GM21619 (cell line): ENCODE measurements around the gene DPH3.

Experiments
- ATAC-seq: cut with Tn5 transposase; IDR thresholded peaks from one replicate; pipeline ENCODE4 v1.9.1; 2021; ENCODE audit not compliant: unreplicated experiment

Gene DPH3

DNA sequence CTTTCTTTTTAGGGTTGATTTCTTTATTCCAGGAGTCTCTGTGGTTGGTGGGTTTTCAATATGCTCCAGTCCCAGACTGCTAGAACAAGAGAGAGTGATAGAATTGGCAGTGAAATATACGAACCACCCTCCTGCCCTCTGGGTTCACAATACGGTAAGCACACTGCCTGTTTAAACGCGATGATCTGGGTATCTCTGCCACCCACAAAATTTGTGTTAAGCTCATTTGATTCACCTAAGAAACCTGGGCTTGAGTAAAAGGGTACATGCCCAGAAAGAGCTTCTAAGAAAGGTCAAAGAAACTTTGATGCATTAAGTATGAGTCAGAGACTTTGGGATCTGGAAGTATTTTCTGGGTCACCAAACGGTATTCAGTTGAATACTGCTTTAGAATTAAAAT, 30.1 kb upstream of the DPH3 start:
- ATAC-seq, result no peak

DNA sequence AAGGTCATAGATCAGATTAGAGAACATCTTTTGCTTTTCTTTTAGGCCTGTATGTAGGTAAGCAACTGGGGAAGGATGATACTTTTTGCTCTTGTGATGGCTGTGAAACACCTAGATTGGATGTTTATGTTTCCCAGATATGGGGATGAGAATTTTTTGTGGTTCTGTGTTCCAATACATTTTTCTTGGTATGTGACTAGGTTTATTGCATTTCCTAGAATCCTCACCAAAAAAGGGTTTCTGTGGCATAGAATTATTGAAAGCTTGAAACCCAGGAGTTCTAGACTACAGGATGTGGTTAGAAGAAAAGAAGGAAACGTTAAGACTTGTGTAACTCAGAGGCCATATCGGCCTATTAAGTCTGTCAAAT, 26.1 kb upstream of the DPH3 start:
- ATAC-seq, result no peak

DNA sequence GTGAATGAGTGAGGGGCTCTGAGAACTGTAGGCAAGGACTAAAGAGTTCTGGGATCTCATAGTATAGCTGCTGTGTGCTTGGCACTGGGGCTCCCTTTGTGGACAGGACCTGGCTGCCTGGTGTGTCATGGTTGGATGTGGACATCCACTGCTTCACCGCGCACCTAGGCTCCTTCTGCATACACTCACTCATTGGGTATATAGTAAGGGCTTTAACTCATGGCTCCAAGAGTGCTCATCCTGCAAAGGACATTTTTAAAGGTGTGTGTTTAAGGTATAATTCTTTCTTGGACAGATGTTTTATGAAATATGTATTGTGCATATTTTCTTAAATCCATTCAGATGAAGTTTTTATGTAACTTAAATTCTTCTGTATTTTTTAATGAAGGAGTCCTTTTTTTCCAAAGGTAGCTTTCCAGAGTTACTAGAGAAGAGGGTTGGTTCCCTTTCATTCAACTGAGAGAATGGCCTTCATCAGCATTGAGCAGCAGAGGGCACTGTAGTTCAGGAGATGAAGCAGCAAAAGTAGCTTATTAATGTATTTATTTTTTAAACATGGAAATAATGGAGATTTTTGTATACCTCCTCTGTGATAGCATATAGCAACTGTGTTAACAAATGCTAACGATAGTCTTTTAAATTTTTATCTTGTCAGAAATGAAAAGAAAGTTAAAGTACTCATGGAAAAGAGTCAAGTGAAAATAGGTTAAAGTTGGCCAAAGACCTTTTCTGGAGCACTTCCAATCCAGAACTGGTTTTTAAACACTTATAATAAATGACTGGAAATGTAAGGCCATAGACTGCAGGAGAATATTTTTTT, 25.5 kb upstream of the DPH3 start:
- no peak for ATAC-seq

DNA sequence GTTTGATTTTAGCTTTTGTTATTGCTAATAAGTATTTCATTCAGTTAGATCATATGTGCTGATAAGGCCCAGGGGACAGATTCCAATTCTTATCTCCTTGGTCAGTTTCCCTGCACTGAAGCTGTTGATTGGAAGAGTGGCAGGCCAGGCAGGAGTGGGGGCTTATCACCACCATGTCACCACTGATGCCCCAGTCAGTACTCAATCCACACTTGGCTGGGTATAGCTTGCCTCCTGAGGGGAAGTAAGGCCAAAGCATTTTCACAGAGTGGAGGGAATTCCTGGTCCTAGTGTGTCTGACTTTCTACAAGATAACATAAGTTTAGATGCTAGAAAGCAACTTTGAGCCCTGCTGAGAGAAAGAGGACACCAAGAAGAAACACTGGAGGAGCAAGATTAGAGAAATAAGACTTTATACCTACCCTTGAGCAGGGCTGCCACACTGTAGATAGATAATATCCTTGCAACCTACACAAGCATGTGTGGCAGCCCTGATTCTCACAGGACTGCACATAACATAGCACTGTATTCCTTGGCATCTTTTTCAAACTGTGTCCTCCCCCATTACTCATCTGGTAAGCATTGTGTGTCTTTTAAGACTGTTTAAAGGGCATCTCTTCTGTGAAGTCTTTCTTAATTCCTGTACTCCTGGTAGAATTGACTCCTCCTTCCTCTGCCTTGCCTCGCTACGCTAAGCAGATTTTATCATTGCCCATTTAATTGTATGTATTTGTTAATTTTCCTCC, 24.6 kb upstream of the DPH3 start:
- ATAC-seq, result no peak

DNA sequence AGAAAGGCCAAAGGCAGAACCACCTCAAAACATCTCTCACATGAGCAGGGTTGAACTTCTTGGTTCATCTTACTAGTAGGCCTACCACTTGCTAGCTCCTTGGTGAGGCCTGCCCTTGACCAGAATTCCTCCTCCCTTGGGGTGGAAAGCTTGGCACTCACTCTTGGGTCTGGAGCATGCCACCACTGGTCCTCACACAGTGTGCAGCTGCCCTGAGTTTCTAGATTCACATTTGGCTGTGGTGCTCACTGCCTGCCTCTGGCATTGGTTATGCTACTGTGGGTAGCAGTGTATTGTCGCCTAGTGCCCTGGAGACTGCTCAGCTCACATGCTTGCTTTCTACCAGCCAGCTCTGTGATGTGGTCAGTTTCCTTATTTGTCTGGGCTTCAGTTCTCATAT, 23.9 kb upstream of the DPH3 start:
- no peak for ATAC-seq

DNA sequence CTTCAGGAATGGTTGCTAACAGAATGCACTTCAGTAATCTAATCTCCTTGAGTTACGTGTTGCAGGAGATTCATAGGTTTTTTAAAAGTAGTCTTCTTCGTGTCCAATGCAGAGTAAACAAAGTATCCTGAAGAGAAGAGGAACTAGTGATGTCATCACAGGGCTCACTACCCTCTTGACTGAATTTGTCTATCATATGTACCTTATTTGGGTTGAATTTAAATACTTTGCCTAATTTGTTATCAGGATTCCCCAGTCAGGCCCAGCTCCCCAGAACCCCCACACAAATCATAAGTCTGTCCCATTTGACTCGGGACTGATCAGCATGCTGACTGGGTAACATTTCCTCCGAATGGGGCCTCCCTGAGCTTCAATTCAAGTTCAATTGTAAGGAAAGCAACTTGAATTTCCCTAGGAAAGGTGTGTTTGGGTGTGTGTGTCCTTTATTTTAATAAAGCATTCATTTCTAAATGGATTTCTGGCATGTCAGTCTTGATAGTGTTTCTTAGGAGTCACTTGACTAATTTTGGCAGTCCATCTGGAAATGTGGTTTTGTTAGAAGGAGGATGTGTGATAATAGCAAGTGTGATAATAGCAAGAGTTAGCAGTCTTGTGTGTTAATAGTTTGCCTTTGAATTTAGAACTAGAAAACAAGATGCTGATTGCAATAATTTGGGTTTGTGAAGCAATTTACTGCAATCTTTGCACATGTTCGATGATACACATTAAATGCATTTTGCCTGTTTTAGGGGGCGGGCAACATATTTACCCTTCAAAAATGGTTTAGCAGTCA, 22.2 kb upstream of the DPH3 start:
- no peak for ATAC-seq

DNA sequence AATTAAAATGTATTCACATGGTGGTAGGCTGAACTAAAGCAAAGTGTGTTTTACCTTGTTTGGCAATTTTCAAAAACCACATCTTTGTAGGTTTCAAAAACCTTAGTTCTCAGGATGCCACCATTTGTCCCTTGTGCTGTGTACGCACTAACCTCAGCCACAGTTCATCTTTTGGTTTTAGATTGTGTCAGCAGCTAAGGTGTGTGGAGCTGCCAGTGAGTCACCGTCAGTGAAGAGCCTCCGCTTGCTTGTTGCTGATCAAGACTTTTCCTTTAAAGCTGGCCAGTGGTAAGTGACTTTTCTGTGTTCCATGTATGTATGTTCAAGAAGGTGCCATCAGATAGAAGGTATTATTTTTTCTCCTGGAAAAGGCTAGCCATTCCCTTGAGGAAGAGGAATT, 21.4 kb upstream of the DPH3 start:
- ATAC-seq, result peak; percentile 60

DNA sequence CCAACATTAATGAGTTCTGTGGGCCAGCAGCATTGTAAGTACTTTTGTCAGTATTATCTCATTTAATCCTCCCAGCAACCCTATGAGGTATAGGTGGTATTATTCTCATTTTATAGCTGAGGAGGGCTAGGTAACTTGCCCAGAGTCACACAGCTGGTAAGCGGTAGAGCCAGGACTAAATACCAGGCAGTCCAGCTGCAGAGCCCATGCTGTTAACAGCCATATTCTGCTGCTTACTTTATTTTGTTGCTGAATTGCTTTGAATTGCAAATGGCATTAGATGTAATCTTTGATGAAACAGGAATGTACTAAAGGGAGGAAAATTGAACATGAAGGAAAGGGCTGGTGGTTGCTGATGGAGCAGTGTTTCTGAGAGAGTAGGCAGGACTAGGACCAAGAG, 19.9 kb upstream of the DPH3 start:
- ATAC-seq, result no peak

DNA sequence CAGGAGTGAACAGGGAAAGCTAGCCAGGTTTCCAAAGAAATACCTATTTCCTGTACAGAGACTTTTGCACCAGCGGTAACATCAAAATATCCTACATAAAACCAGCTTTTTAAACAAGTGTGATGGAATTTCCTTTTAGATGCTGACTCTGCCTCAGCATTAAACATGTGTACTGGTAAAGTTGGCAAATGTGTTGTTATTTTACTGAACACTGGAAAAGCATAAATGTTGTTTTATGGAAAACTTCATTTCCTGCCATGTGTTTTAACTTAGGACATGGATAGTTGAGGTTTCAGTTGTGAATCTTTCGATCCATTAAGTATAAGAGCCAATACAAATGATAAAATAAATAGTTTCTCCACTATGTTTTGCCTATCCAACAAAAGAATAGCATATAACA, 15.9 kb upstream of the DPH3 start:
- ATAC-seq, result no peak

DNA sequence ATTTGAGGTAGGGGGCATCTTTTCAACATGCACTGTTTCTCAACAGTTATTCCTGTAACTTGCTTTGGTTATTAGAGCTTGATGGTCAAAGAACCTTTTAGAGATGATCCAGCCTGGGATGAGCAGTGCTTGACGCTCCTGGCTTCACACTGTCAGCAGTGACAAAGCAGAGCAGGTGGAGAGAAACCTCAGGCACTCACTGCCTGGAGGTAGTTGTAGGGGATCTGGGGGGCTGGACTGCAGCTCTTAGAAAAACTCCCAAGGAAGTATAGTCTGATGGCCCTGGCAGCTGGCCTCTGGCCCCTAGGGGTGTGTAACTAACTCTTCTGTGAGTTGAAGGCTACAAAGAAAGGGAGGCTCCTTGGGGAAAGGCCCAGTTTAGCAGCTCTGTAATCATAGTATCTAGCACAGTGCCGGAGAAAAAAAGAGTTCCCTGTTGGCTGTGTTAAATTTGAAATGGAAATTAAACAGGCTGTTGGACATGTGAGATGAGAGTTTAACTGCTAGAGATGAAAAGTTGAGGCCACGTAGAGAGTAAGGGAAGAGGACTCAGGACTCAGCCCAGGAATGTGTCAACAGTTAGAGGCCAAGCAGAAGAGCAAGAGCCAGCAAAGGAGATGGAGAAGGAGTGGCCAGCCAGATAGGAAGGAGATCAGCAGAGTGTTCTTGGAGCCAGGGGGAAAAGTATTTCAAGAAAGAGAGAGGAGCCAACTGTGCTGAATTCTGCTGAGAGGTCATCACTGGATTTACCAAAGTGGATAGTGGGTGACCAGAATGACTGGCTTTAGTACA, 14.5 kb upstream of the DPH3 start:
- ATAC-seq, result no peak

DNA sequence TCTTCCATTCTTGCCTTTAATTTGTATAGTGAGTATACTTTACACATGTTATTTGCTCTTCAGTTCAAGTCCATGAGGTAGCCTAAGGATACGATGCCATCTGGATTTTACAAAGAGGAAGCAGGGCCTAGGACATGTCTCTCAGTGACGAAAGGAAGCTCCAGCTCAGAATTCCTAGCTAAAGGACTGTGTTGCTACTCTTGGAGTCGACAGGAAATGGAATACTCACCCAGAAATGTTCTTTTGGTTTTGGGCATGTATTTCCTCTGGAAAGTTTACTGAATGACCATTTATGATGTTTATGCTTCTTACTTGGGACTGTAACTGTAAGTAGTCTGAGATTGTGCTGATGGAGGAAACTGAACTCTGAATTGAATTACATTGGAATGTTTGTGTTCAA, 12.7 kb upstream of the DPH3 start:
- ATAC-seq, result no peak

DNA sequence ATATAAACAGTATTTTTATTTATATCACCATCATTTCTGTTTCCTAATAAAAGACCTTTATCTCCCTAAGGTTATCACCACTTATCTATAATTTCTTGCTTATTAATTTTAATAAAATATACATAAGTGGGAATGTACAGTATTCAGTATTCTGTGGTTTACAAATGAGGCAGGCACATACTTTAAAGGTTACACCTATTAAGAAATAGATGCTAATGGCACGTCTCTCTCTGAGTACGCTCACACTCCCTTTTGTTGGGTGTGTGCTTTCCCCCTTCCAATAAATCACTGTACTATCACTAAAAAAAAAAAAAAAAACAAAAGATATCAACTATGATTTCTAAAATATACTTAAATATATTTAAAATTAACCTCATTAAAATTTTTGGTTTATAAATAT, 9.1 kb upstream of the DPH3 start:
- no peak for ATAC-seq

DNA sequence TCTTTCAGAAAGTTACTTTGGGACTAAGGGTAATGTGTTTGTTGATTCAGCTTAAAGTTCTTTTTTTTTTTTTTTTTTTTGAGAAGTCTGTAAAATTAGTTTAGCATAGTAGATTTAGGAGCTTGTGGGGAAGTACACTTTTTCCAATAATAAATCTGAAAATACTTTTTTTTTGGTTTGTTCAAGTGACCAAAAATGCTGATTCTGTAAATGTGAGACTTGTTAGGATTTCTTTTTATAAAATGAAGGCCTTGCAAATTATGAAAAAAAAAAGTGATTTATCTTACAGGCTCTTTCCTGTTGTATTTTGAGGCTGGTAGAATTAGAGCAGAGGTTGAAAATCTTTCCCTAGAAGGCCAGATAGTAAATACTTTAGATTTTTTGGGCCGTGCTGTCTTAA, 7.8 kb upstream of the DPH3 start:
- ATAC-seq, result no peak

DNA sequence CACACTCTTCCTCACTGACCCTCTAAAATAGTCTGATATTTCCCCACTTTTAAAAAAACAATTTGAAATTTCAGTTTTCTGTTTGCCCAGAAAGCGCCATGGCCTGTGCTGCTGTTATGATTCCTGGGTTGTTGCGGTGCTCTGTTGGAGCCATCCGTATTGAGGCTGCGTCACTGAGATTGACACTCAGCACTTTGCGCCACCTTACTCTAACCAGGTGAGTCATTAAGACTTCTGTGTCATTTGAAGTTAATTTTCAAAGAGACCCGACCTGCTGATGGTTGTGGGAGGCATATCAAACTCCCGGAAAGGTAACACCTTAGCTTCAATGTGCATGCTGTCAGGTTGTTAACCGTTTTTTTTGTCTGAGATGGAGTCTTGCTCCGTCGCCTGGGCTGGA, 6.1 kb upstream of the DPH3 start:
- ATAC-seq, result no peak

DNA sequence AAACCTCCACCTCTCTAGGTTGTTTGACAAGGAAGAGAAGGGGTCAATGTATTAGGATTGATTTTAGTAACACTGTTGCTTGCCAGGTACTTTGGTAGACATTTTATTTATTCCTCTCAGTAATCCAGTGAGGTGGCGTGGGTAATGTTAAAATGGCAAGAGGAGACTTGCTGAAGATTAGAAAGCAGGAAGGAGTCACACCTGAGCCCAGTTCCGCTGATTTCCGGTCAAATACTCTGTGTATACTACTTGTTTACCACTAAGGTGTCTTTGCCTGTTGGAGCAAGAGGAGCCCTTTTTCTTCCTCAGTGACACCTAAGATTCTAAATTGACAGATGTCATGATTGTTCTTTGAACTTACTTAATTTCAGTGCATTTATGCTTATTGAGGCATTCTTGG, 2.0 kb upstream of the DPH3 start:
- ATAC-seq, result no peak

DNA sequence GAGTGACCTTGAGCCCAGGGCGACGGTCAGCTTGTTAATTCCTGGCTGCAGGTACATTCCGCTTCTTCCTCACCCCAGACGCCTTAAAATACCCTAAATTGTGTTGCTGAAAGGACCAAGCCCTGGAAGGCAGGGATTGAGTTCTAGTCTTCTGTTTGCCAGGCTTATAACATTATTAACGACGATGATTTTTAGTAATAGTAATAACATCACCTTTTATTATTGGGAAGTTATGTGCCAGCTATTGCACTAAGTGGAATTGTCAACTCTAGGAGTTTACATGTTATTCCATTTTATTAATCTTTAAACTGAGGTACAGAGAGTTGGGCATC, 678 bp upstream of the DPH3 start:
- ATAC-seq, result no peak

DNA sequence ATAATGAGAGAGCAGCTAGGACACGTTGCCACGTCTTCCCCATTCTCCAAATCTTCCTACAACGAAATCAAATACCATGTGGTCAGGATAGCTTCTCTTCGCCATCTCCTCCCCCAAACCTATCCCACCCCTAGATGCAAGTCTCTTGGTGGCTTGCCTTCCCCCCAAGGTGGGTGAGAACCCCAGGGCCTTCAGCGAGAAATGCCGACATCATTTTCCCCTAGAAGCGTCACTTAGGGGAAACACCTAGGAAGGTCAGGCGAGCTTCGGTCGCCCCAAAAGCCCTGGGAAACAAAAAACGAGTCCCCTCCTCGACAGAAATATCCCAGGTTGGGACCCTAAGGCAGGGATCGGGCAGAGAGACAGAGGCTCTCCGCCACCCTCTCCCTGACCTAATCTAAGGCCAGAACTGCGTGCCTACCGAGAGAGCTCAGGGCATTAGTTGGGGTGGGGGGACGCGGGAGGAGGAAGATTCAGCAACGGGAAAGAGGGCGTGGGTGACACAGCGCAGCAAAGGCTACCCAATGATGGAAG, 502 bp downstream of the DPH3 start:
- ATAC-seq, result no peak

DNA sequence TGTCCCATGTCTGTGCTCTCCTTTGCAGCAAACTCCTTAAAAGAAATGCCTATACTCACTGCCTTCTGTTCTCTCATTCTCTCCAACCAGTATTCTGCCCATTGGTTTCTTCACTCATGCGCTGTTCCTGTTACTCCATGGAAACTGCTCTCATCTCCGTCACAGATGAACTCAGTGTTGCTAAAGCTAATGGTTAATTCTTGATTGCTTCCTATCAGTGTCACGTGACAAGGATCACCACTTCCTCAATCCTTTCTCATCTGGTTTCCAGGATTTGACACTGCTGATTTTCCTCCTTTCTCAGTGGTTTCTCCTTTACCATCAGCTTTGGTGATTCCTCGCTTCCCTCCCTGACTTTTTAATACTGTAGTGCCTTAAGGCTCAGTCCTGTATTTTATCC, 2.6 kb downstream of the DPH3 start:
- ATAC-seq, result no peak

DNA sequence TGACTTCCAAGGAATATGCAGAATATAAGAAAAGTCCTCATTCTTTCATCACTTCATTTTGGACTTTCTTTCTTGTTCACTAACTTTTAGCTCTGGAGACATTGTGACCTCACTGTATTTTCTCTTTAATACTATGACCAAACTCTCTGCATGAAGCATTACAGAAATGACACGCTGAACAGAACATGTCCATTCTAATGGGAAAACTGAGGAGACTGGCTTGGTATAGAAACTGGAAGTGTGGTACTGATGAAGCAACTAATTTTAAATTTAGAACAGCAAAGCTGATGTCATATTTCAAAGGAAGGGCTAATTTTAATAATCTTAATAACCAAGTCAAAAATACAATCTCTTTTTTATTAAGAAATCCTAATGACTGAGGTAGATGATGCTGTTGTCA, 4.7 kb downstream of the DPH3 start:
- ATAC-seq, result no peak

DNA sequence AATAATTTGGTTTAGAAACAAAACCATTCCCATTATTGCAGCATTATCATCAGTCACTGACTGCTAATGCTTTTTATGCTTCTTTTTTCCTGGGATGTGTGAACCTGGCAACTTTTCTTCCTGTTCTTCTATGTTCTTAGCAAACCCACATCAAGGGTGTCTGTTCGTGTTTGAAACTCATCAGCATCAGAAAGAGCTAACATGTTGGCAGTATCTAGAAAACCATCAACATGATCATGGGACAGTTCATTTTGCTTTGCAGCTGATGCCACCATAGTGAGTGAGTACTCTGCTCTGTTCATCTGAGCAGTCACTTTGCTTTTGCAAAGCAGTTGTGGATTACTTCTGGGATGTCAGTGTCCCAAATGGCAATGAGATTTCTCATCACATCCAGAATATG, 5.9 kb downstream of the DPH3 start:
- ATAC-seq, result no peak

DNA sequence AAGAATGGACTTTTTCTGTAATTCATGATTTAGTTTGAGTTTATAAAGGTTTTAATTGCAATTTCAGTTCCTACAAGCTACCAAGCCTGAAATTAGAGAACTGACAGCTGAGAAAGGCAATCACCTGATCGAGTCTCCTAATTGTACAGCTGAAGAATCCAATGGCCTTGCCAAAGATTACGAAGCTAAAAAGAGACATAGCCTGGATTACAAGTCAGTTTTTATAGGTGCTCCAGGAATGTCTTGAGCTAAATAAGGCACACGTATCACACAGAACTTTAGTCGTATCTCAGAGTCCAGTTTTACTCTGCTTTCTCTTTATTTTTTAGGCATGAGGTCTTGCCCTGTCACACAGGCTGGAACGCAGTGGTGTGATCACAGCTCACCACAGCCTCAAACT, 6.6 kb downstream of the DPH3 start:
- ATAC-seq, result no peak
